DMS79 (cell line): ENCODE data around the gene SCG2.
A peak's percentile ranks its signal among the peaks of the same experiment; 100 is the strongest.
"Not testable (repeated sequence)": the region's sequence is repeated elsewhere in the genome, so short reads cannot be mapped to it uniquely, and the experiment has no call there.

Experiments used
- DNase-seq: peaks from one replicate; lab custom pipeline; 2025; lab: John Stamatoyannopoulos, UW

SCG2 gene

GRCh38 chr2:223611061-223611460 is 8.9 kb upstream of the SCG2 start:
- DNase-seq, result no peak

GRCh38 chr2:223607476-223607875 is 5.3 kb upstream of the SCG2 start:
- DNase-seq, result no peak

- DNase-seq, result no peak
Measured at GRCh38 chr2:223606946-223607345, 4.8 kb upstream of the SCG2 start.

GRCh38 chr2:223604231-223604630 is 2.1 kb upstream of the SCG2 start:
- DNase-seq, result no peak

- DNase-seq, result no peak
Measured at GRCh38 chr2:223602972-223603371, 811 bp upstream of the SCG2 start.

- DNase-seq, result no peak
Measured at GRCh38 chr2:223601018-223601417, 1.1 kb downstream of the SCG2 start.

GRCh38 chr2:223599640-223600380 is 2.4 kb downstream of the SCG2 start:
- DNase-seq, result no peak

GRCh38 chr2:223598994-223599639 is 3.0 kb downstream of the SCG2 start:
- DNase-seq, result no peak

- DNase-seq, result no peak
Measured at GRCh38 chr2:223597076-223597475, 5.1 kb downstream of the SCG2 start.

GRCh38 chr2:223596208-223596607 is 6.0 kb downstream of the SCG2 start:
- DNase-seq, result no peak

- no peak for DNase-seq
Measured at GRCh38 chr2:223594831-223595230, 7.3 kb downstream of the SCG2 start.

- DNase-seq, result no peak
Measured at GRCh38 chr2:223594259-223594658, 7.9 kb downstream of the SCG2 start.

GRCh38 chr2:223592689-223593088 is 9.5 kb downstream of the SCG2 start:
- not testable (repeated sequence) for DNase-seq

- peak; percentile 31 for DNase-seq
Measured at GRCh38 chr2:223591596-223591995, 10.6 kb downstream of the SCG2 start.

- DNase-seq, result no peak
Measured at GRCh38 chr2:223590964-223591363, 11.2 kb downstream of the SCG2 start.

GRCh38 chr2:223589901-223590300 is 12.3 kb downstream of the SCG2 start:
- no peak for DNase-seq

GRCh38 chr2:223588251-223588650 is 13.9 kb downstream of the SCG2 start:
- no peak for DNase-seq

GRCh38 chr2:223587301-223587700 is 14.9 kb downstream of the SCG2 start:
- DNase-seq, result no peak

- DNase-seq, result no peak
Measured at GRCh38 chr2:223586261-223586660, 15.9 kb downstream of the SCG2 start.

GRCh38 chr2:223585666-223586065 is 16.5 kb downstream of the SCG2 start:
- DNase-seq, result peak; percentile 17

GRCh38 chr2:223582001-223582400 is 20.2 kb downstream of the SCG2 start:
- DNase-seq, result no peak

- DNase-seq, result no peak
Measured at GRCh38 chr2:223580951-223581350, 21.2 kb downstream of the SCG2 start.

GRCh38 chr2:223578846-223579245 is 23.3 kb downstream of the SCG2 start:
- no peak for DNase-seq

- no peak for DNase-seq
Measured at GRCh38 chr2:223576873-223577272, 25.3 kb downstream of the SCG2 start.
